Vagina (tissue), 2 donors: ENCODE data around the gene LARP1.

Experiments used
- CTCF ChIP-seq, 3 experiments: fragments of 450-650 bp in 2 of 3; fragments of 200-600 bp in 1 of 3; sonication (generic) in 1 of 3; IDR thresholded peaks; one replicate each; pipeline ENCODE4 v1.5.1; 2017 to 2019; ENCODE audit warnings: antibody characterized with exemption in 3 of 3, mild to moderate bottlenecking in 2 of 3, moderate library complexity in 2 of 3
- POLR2AphosphoS5 ChIP-seq, 2 donors: sonication (generic); formaldehyde crosslinking; IDR thresholded peaks; one replicate each; pipeline ENCODE4 v1.9.0; 2017; ENCODE audit warnings: antibody characterized with exemption in 2 of 2, mild to moderate bottlenecking in 2 of 2, low read depth in 1 of 2; ENCODE audit not compliant: insufficient read depth in 1 of 2

- TF ChIP-seq CTCF (IDR thresholded peaks at IDR 0.05) (no peak), POLR2AphosphoS5 (IDR thresholded peaks at IDR 0.05; ENCODE audit: insufficient read depth in 1 of 2, low read depth in 1 of 2) (peak; percentile 71 to 81)
Observed at GRCh38 chr5:154850255-154851062, 95.3 kb downstream of the LARP1 start, which contains the start of gene FAXDC2.
